ENCODE measurements around the gene WDFY1. TPM values are rescaled to one million over a fixed set of nuclear protein-coding genes. Genes with fewer than 3 reads are reported as not detected.

The WDFY1 gene
- total and polyA plus RNA-seq, 2 experiments from 2014 or later = 54.5 to 127 TPM

DNA sequence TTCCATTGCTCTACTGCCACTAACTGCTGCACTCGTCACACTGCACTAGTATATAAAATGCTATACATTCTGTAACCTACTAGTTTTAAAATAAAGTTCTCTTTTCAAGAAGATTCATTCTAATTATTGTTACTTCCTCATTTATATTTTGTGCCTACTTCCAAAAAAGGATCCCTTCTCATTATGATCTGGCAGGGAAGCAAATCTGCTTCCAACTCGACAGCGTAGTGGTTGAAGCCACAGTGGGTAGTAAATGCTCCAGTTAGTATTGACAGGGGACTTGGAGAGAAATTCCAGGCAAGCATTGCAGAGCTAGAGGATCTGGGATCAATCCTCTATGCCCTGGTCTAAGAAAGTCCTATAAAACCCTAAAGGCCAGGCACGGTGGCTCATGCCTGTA is 54.4 kb downstream of the WDFY1 start:
- H3K27me3 ChIP-seq (ENCODE audit: insufficient read depth) = no peaks in the 10 kb centered on the region
- H3K27me3 Mint-ChIP-seq (ENCODE audit: insufficient read depth, low read depth, poor library complexity) = peaks cover 2% of the 10 kb centered on the region
- no peak overlapping the region for H3K27ac Mint-ChIP-seq
- H3K4me2 ChIP-seq = no peak overlapping the region
- TF ChIP-seq NANOG (IDR thresholded peaks at IDR 0.05; ENCODE audit: borderline replicate concordance) = no peak
- TF ChIP-seq ETS1 (IDR thresholded peaks at IDR 0.05) = no peak
- TF ChIP-seq, protein P1, sequence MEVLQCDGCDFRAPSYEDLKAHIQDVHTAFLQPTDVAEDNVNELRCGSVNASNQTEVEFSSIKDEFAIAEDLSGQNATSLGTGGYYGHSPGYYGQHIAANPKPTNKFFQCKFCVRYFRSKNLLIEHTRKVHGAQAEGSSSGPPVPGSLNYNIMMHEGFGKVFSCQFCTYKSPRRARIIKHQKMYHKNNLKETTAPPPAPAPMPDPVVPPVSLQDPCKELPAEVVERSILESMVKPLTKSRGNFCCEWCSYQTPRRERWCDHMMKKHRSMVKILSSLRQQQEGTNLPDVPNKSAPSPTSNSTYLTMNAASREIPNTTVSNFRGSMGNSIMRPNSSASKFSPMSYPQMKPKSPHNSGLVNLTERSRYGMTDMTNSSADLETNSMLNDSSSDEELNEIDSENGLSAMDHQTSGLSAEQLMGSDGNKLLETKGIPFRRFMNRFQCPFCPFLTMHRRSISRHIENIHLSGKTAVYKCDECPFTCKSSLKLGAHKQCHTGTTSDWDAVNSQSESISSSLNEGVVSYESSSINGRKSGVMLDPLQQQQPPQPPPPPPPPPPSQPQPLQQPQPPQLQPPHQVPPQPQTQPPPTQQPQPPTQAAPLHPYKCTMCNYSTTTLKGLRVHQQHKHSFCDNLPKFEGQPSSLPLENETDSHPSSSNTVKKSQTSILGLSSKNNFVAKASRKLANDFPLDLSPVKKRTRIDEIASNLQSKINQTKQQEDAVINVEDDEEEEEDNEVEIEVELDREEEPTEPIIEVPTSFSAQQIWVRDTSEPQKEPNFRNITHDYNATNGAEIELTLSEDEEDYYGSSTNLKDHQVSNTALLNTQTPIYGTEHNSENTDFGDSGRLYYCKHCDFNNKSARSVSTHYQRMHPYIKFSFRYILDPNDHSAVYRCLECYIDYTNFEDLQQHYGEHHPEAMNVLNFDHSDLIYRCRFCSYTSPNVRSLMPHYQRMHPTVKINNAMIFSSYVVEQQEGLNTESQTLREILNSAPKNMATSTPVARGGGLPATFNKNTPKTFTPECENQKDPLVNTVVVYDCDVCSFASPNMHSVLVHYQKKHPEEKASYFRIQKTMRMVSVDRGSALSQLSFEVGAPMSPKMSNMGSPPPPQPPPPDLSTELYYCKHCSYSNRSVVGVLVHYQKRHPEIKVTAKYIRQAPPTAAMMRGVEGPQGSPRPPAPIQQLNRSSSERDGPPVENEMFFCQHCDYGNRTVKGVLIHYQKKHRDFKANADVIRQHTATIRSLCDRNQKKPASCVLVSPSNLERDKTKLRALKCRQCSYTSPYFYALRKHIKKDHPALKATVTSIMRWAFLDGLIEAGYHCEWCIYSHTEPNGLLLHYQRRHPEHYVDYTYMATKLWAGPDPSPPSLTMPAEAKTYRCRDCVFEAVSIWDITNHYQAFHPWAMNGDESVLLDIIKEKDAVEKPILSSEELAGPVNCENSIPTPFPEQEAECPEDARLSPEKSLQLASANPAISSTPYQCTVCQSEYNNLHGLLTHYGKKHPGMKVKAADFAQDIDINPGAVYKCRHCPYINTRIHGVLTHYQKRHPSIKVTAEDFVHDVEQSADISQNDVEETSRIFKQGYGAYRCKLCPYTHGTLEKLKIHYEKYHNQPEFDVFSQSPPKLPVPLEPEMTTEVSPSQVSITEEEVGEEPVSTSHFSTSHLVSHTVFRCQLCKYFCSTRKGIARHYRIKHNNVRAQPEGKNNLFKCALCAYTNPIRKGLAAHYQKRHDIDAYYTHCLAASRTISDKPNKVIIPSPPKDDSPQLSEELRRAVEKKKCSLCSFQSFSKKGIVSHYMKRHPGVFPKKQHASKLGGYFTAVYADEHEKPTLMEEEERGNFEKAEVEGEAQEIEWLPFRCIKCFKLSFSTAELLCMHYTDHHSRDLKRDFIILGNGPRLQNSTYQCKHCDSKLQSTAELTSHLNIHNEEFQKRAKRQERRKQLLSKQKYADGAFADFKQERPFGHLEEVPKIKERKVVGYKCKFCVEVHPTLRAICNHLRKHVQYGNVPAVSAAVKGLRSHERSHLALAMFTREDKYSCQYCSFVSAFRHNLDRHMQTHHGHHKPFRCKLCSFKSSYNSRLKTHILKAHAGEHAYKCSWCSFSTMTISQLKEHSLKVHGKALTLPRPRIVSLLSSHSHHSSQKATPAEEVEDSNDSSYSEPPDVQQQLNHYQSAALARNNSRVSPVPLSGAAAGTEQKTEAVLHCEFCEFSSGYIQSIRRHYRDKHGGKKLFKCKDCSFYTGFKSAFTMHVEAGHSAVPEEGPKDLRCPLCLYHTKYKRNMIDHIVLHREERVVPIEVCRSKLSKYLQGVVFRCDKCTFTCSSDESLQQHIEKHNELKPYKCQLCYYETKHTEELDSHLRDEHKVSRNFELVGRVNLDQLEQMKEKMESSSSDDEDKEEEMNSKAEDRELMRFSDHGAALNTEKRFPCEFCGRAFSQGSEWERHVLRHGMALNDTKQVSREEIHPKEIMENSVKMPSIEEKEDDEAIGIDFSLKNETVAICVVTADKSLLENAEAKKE (CRISPR knock-in tag; IDR thresholded peaks at IDR 0.05) = no peak
- TF ChIP-seq EZH2phosphoT487 (IDR thresholded peaks at IDR 0.05; ENCODE audit: unreplicated experiment) = no peak
- no peak for TF ChIP-seq CREB1 (CRISPR knock-in tag; IDR thresholded peaks at IDR 0.05; ENCODE audit: low read depth)
- no peak for TF ChIP-seq JUNB (IDR thresholded peaks at IDR 0.05; ENCODE audit: unreplicated experiment)
- TF ChIP-seq ZNF114 (CRISPR knock-in tag; IDR thresholded peaks at IDR 0.05) = no peak
- TF ChIP-seq, protein P2, sequence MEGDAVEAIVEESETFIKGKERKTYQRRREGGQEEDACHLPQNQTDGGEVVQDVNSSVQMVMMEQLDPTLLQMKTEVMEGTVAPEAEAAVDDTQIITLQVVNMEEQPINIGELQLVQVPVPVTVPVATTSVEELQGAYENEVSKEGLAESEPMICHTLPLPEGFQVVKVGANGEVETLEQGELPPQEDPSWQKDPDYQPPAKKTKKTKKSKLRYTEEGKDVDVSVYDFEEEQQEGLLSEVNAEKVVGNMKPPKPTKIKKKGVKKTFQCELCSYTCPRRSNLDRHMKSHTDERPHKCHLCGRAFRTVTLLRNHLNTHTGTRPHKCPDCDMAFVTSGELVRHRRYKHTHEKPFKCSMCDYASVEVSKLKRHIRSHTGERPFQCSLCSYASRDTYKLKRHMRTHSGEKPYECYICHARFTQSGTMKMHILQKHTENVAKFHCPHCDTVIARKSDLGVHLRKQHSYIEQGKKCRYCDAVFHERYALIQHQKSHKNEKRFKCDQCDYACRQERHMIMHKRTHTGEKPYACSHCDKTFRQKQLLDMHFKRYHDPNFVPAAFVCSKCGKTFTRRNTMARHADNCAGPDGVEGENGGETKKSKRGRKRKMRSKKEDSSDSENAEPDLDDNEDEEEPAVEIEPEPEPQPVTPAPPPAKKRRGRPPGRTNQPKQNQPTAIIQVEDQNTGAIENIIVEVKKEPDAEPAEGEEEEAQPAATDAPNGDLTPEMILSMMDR (conservative IDR thresholded peaks at IDR 0.05; ENCODE audit: low read depth in 2 of 2) = no peak
- no peak for TF ChIP-seq STAT1 (IDR thresholded peaks at IDR 0.05; ENCODE audit: unreplicated experiment)
- TF ChIP-seq ZNF331 (CRISPR knock-in tag; IDR thresholded peaks at IDR 0.05; ENCODE audit: low read depth) = no peak
- TF ChIP-seq POLR2AphosphoS5 (IDR thresholded peaks at IDR 0.05; ENCODE audit: low read depth) = no peak
- no peak for TF ChIP-seq EZH2 (IDR thresholded peaks at IDR 0.05; ENCODE audit: low read depth, unreplicated experiment)
- TF ChIP-seq, protein P3, sequence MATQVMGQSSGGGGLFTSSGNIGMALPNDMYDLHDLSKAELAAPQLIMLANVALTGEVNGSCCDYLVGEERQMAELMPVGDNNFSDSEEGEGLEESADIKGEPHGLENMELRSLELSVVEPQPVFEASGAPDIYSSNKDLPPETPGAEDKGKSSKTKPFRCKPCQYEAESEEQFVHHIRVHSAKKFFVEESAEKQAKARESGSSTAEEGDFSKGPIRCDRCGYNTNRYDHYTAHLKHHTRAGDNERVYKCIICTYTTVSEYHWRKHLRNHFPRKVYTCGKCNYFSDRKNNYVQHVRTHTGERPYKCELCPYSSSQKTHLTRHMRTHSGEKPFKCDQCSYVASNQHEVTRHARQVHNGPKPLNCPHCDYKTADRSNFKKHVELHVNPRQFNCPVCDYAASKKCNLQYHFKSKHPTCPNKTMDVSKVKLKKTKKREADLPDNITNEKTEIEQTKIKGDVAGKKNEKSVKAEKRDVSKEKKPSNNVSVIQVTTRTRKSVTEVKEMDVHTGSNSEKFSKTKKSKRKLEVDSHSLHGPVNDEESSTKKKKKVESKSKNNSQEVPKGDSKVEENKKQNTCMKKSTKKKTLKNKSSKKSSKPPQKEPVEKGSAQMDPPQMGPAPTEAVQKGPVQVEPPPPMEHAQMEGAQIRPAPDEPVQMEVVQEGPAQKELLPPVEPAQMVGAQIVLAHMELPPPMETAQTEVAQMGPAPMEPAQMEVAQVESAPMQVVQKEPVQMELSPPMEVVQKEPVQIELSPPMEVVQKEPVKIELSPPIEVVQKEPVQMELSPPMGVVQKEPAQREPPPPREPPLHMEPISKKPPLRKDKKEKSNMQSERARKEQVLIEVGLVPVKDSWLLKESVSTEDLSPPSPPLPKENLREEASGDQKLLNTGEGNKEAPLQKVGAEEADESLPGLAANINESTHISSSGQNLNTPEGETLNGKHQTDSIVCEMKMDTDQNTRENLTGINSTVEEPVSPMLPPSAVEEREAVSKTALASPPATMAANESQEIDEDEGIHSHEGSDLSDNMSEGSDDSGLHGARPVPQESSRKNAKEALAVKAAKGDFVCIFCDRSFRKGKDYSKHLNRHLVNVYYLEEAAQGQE (IDR thresholded peaks at IDR 0.05; ENCODE audit: unreplicated experiment) = no peak
- H3K9me3 Mint-ChIP-seq = no peaks in the 10 kb centered on the region
- no peak overlapping the region for H3K4me3 Mint-ChIP-seq
- peaks cover 31% of the 10 kb centered on the region for H3K36me3 ChIP-seq (ENCODE audit: insufficient read depth)
- no peak for DNase-seq (ENCODE audit: low spot score)
- no peaks in the 10 kb centered on the region for H3K4me1 Mint-ChIP-seq
- no peak for ATAC-seq
- no peaks in the 10 kb centered on the region; the same call in 1 of the 2 replicates for H4K20me1 ChIP-seq (replicated peaks; ENCODE audit: insufficient read depth)
- H3K79me2 ChIP-seq (replicated peaks; ENCODE audit: insufficient read depth) = no peaks in the 10 kb centered on the region
- no peak overlapping the region for H3K27ac ChIP-seq (ENCODE audit: low read depth)
- no peaks in the 10 kb centered on the region for H3K4me1 ChIP-seq (ENCODE audit: insufficient read depth)
- H3F3A ChIP-seq (replicated peaks; ENCODE audit: low read depth) = no peaks in the 10 kb centered on the region
- peaks cover 60% of the 10 kb centered on the region for H3K36me3 Mint-ChIP-seq (ENCODE audit: low read depth)
- no peak overlapping the region for H3K4me3 ChIP-seq
- H2AFZ ChIP-seq = no peak overlapping the region
- no peaks in the 10 kb centered on the region for H3K9me2 ChIP-seq (ENCODE audit: insufficient read depth)

Data from GM23338 (cell line).